ENCODE results near the gene MRPS35.

DNA sequence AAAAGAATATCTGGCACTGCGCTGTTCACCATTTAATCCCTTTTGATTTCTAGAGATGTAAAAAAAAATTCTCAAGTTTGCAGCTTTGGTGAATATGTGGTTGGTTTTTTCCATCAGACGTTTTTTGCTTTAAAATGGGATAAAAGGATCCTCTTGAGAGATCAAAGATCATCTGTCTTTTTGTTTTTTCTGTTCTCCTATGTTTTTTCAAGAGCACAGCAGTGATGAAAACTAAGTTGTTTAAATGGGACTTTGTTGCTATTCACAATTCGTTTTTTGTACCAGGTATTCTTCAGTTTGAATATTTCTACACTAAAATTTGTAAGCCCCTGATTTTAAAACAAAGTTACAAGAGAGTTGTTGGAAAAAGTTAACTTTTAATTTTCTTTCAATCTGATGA lies 44.1 kb upstream of the MRPS35 start:
- TF ChIP-seq EGR1 (IDR thresholded peaks at IDR 0.05) (no peak), NFIC (IDR thresholded peaks at IDR 0.05) (no peak), EP300 (IDR thresholded peaks at IDR 0.05; ENCODE audit: borderline replicate concordance) (no peak), TAF1 (IDR thresholded peaks at IDR 0.05; ENCODE audit: low read depth) (no peak), RAD21 (IDR thresholded peaks at IDR 0.05; ENCODE audit: low read depth) (no peak), CEBPB (IDR thresholded peaks at IDR 0.05) (no peak), TEAD4 (IDR thresholded peaks at IDR 0.05) (no peak), CREB1 (IDR thresholded peaks at IDR 0.05; ENCODE audit: low read depth) (no peak), YY1 (IDR thresholded peaks at IDR 0.05; ENCODE audit: low read depth) (no peak)
- TF ChIP-seq, protein P1, sequence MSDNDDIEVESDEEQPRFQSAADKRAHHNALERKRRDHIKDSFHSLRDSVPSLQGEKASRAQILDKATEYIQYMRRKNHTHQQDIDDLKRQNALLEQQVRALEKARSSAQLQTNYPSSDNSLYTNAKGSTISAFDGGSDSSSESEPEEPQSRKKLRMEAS (IDR thresholded peaks at IDR 0.05), result no peak
- TF ChIP-seq, protein P2, sequence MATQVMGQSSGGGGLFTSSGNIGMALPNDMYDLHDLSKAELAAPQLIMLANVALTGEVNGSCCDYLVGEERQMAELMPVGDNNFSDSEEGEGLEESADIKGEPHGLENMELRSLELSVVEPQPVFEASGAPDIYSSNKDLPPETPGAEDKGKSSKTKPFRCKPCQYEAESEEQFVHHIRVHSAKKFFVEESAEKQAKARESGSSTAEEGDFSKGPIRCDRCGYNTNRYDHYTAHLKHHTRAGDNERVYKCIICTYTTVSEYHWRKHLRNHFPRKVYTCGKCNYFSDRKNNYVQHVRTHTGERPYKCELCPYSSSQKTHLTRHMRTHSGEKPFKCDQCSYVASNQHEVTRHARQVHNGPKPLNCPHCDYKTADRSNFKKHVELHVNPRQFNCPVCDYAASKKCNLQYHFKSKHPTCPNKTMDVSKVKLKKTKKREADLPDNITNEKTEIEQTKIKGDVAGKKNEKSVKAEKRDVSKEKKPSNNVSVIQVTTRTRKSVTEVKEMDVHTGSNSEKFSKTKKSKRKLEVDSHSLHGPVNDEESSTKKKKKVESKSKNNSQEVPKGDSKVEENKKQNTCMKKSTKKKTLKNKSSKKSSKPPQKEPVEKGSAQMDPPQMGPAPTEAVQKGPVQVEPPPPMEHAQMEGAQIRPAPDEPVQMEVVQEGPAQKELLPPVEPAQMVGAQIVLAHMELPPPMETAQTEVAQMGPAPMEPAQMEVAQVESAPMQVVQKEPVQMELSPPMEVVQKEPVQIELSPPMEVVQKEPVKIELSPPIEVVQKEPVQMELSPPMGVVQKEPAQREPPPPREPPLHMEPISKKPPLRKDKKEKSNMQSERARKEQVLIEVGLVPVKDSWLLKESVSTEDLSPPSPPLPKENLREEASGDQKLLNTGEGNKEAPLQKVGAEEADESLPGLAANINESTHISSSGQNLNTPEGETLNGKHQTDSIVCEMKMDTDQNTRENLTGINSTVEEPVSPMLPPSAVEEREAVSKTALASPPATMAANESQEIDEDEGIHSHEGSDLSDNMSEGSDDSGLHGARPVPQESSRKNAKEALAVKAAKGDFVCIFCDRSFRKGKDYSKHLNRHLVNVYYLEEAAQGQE (IDR thresholded peaks at IDR 0.05; ENCODE audit: low read depth), result no peak
- TF ChIP-seq, protein P3, sequence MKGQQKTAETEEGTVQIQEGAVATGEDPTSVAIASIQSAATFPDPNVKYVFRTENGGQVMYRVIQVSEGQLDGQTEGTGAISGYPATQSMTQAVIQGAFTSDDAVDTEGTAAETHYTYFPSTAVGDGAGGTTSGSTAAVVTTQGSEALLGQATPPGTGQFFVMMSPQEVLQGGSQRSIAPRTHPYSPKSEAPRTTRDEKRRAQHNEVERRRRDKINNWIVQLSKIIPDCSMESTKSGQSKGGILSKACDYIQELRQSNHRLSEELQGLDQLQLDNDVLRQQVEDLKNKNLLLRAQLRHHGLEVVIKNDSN (IDR thresholded peaks at IDR 0.05), result no peak
